ENCODE measurements around the gene GPAT2. TPM values are rescaled to one million over a fixed set of nuclear protein-coding genes. Genes with fewer than 3 reads are reported as not detected.
A peak's percentile ranks its signal among the peaks of the same experiment; 100 is the strongest.
"Not testable (repeated sequence)": the region's sequence is repeated elsewhere in the genome, so short reads cannot be mapped to it uniquely, and the experiment has no call there.

GPAT2 gene
- total RNA-seq, 1 donor from 2014 or later = 0.79 TPM

DNA sequence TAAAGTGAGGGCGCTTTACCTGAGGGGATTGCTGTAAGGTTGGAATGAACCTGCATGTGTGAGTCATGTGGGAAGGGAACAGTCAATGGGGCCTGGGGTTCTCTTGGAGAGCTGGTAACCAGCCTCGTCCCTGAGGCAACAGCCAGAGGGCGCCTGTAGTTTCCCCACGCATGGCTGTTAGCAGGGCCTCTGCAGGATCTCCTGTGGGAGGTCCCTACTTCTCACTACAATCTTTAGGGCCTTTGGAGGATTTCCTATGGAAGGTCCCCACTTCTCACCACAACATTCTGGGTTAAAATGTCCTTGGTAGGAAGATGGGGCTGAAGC is 23.6 kb downstream of the GPAT2 start:
- not testable (repeated sequence) for H3K27me3 ChIP-seq (ENCODE audit: control insufficient read depth, insufficient read depth, low read length); FAIRE-seq; H3K36me3 ChIP-seq (ENCODE audit: control insufficient read depth, insufficient read depth, low read length); H3K4me3 ChIP-seq (ENCODE audit: low read depth, low read length)
- peak; percentile 73 for DNase-seq (ENCODE audit: low read depth)
- TF ChIP-seq, protein P1, sequence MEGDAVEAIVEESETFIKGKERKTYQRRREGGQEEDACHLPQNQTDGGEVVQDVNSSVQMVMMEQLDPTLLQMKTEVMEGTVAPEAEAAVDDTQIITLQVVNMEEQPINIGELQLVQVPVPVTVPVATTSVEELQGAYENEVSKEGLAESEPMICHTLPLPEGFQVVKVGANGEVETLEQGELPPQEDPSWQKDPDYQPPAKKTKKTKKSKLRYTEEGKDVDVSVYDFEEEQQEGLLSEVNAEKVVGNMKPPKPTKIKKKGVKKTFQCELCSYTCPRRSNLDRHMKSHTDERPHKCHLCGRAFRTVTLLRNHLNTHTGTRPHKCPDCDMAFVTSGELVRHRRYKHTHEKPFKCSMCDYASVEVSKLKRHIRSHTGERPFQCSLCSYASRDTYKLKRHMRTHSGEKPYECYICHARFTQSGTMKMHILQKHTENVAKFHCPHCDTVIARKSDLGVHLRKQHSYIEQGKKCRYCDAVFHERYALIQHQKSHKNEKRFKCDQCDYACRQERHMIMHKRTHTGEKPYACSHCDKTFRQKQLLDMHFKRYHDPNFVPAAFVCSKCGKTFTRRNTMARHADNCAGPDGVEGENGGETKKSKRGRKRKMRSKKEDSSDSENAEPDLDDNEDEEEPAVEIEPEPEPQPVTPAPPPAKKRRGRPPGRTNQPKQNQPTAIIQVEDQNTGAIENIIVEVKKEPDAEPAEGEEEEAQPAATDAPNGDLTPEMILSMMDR (IDR thresholded peaks at IDR 0.05; ENCODE audit: insufficient read depth, low read length, severe bottlenecking) = peak; percentile 42

DNA sequence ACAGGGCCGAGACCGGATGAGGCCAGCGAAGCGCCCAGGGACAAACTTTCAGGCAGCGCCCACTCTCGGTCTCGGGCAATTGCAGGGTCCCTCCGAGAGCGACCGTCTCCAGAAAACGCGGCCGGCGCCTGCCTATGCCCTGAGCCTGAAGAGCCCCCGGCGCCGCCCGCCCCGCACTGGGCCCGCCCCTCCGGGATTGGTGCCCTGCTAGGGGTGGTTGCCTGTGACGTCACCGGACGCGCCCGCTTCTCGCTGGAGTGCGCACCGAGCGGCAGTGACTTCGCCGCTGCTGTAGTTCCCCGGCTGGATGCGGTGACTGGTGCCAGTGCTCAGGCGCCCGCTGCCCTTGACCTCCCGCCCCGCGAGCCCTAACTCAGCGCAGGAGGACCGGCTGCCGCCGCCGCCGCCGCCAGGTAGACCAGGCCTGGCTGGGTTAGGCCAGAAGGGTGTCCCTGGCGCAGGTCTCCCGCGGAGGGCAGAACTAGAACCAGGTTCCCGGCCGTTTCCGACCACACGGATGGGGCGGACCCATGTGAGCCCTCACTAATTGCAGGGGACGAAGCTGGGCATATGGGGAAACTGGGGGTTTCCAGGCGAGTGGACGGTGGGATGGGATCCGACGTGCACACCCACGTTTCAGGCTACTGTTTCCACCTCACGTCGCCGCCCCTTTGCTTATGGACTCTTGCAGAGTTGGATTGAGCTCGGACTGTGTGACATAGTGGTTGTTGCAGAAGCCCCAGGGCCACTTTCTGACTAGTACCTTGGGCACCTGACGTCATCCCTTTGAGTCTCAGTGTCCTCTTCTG is 24.2 kb downstream of the GPAT2 start:
- H3K36me3 ChIP-seq (ENCODE audit: control insufficient read depth, insufficient read depth, low read length); FAIRE-seq; H3K27me3 ChIP-seq (ENCODE audit: control insufficient read depth, insufficient read depth, low read length): not testable (repeated sequence)
- peak overlapping the region; percentile 42 for H3K4me3 ChIP-seq (ENCODE audit: low read depth, low read length)
- DNase-seq (ENCODE audit: low read depth) = peak; percentile 60

DNA sequence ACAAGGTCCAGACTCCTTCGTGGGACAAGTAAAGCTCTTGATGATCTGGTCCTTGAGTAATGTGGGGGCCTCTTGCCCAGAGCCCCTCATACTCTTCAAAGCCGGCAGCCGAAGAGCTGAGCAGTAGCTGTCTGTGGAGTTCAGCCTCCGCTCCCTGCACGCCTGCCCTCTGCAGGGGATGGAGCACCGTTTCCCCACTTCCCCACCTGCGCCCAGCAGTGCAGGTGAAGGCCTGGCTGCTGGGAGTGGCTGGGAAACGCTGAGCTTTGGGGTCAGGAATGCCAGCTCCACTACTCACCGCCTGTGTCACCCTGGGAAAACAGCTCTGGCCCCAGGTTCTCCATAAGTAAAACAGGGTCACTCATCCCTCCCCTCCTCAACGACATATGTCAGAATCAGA is 24.9 kb downstream of the GPAT2 start:
- peak overlapping the region; percentile 42 for H3K4me3 ChIP-seq (ENCODE audit: low read depth, low read length)
- not testable (repeated sequence) for H3K27me3 ChIP-seq (ENCODE audit: control insufficient read depth, insufficient read depth, low read length); FAIRE-seq; H3K36me3 ChIP-seq (ENCODE audit: control insufficient read depth, insufficient read depth, low read length)
- TF ChIP-seq, protein P1 (IDR thresholded peaks at IDR 0.05; ENCODE audit: insufficient read depth, low read length, severe bottlenecking) = peak; percentile 37
- peak; percentile 55 for DNase-seq (ENCODE audit: low read depth)

DNA sequence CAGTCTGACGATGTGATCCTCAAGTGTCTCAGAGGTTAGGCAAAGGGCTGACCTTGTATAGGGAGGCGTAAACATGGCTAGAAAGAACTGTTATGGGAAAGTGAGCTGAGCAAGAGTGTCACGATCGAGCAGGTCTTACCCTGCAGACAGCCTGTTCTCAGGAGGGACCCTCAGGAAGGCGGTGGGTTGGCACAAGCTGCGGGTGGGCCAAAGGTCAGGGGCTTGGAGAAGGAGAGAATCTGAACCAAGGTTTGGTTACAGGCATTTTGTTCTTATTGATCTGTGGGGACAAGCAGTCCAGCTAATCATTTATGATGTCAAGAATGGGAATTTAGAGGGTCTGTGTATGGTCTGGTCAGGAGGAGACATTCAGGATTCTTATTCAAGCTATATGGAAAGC is 26.7 kb downstream of the GPAT2 start:
- H3K4me3 ChIP-seq (ENCODE audit: low read depth, low read length); H3K36me3 ChIP-seq (ENCODE audit: control insufficient read depth, insufficient read depth, low read length); DNase-seq (ENCODE audit: low read depth); FAIRE-seq; H3K27me3 ChIP-seq (ENCODE audit: control insufficient read depth, insufficient read depth, low read length): not testable (repeated sequence)

DNA sequence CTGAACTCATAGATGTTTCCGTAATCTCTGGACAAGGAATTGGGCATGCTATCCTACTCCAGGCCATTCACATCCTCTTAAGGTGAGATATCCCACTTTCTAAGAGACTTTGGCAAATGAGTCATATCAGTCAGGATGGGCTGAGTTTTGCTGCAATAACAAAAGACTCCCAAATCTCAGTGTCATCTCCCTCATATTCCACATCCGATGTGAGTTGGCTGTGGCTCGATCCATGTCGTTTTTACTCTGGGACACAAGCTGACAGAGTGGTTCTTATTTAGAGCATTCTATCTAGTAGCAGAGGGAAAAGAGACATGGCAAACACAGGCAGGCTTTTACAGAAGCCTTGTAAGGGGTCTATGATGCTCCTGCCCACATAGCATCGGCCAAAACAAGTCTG is 28.5 kb downstream of the GPAT2 start:
- H3K27me3 ChIP-seq (ENCODE audit: control insufficient read depth, insufficient read depth, low read length); H3K4me3 ChIP-seq (ENCODE audit: low read depth, low read length); DNase-seq (ENCODE audit: low read depth); H3K36me3 ChIP-seq (ENCODE audit: control insufficient read depth, insufficient read depth, low read length); FAIRE-seq: not testable (repeated sequence)

DNA sequence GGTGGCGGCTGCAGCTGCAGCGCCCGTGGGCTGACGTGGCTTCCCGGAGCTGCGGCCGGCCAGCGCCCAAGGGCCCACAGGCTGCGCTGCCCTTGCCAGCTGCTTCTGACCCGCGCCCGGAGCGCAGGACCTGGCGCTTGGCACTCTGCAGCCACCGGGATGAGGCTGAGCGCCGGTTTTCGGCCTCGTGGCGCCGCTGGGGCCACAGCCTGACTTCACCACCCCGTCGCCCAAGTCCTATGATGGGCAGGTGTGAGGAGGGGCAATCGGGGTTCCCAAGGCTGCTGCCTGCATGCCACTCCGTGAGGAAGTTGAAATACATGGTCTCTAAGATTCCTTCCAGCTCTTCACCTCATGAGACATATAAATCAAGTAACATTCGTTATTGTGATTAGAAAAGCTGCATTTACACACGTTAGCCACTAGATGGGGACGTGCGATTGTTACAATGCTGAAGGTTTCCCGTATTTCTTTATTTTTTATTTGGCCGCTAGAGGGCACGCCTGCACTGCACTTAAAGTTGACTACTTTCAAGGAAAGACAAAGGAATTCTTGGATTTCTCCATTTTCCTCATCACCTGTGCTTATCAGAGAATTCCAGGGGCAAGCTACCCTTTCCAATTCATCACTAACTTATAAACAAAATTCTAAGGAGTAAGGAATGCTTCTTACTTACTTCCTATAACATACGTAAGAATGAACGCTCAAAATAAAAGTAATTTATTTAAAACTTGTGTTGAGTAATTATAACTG is 42.0 kb downstream of the GPAT2 start:
- FAIRE-seq; H3K36me3 ChIP-seq (ENCODE audit: control insufficient read depth, insufficient read depth, low read length); H3K27me3 ChIP-seq (ENCODE audit: control insufficient read depth, insufficient read depth, low read length): not testable (repeated sequence)
- DNase-seq (ENCODE audit: low read depth) = peak; percentile 63
- TF ChIP-seq, protein P1 (IDR thresholded peaks at IDR 0.05; ENCODE audit: insufficient read depth, low read length, severe bottlenecking) = peak; percentile 48
- H3K4me3 ChIP-seq (ENCODE audit: low read depth, low read length) = peak overlapping the region; percentile 48

DNA sequence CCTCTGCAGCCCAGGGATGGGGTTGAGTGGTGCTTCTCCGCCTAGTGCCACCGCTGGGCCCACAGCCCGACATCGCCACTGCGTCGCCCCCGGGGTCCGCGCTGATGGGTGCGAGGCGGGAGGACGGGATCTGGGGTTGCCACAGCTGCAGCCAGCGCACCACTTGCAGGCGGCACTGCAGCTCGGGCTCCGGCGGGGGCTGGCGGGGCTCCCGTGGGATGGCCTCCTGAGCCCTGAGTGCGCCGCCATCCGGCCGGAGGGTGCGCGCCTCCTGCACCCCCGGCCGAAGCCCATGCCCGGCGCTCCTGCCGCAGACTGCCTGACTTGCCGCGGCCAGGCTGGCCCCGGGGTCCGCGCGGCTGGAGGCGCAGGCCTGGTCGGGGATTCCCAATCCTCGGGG is 42.6 kb downstream of the GPAT2 start:
- not testable (repeated sequence) for FAIRE-seq

DNA sequence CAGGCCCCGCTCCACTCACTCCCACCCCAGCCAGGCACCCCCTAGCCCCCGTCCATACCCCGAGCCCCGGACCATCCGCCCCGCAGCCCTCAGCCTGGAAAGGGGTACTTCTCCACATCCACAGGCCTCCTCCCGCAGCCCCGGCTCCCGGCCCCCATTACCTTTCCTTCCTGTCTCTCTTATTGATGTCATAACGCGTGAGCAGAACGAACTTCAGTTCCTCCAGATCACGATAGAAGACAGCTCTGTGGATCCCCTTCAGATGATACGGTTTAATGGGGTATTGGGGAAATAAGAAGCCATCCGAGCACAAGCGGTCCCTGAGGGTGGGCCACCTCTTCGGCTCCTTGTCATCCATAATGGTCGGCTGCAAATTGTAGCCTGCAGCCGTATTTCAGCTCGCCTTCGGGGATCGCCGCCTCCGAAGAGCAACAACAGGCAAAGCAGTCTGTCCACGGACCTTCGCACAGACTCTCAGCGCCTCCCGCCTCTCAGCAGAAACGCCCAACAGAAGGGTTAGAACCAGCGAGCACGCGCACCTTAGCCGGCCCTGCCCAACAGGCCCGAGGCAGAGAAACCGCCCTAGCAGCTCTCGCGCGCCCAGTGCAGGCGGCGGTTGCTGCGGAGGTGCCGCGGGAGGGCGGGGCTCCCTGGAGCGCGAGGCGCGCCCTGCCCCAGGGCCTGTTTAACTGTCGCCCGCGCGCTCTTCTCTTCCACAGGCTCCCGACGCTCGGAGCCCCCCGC is 43.2 kb downstream of the GPAT2 start, which contains the start of gene ANKRD36C:
ANKRD36C (minus strand) TSS at position 474 of the 744 bp plus-strand sequence; CDS start at position 358, 116 bp downstream.
- not testable (repeated sequence) for H3K36me3 ChIP-seq (ENCODE audit: control insufficient read depth, insufficient read depth, low read length); H3K27me3 ChIP-seq (ENCODE audit: control insufficient read depth, insufficient read depth, low read length); FAIRE-seq
- DNase-seq (ENCODE audit: low read depth) = peak; percentile 43
- peak within 1 kb of the TSS; percentile 65 for H3K4me3 ChIP-seq (ENCODE audit: low read depth, low read length)

More for the DNA sequence above, 42.6 kb downstream of the GPAT2 start:
- H3K4me3 ChIP-seq (ENCODE audit: low read depth, low read length) = peak overlapping the region; percentile 48
- H3K36me3 ChIP-seq (ENCODE audit: control insufficient read depth, insufficient read depth, low read length); DNase-seq (ENCODE audit: low read depth); H3K27me3 ChIP-seq (ENCODE audit: control insufficient read depth, insufficient read depth, low read length): not testable (repeated sequence)

DNA sequence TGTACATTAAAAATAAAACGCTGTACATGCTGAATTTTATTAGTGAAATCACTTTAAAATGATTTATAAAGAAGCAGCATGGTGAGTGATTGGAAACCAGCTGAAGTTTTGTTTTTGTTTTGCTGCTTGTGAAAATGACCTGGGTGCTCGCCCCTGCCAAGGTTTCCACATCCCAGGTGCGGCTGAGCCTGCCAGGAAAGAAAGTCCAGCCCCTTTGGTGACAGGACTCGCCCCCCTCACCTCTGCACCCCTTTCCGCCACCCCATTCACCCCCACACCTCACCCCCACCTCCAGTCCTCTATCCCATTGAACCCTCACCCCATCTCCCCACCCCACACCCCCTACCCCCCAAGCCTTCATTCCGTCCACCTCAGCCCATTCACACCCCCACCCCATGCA is 43.8 kb downstream of the GPAT2 start:
- not testable (repeated sequence) for DNase-seq (ENCODE audit: low read depth); H3K36me3 ChIP-seq (ENCODE audit: control insufficient read depth, insufficient read depth, low read length); H3K27me3 ChIP-seq (ENCODE audit: control insufficient read depth, insufficient read depth, low read length); FAIRE-seq
- H3K4me3 ChIP-seq (ENCODE audit: low read depth, low read length) = peak overlapping the region; percentile 22

All from bronchial epithelial cell (primary cell).